PC-9 (cell line): Measurements from ENCODE around the gene TRIO. TPM values are rescaled to one million over a fixed set of nuclear protein-coding genes. Genes with fewer than 3 reads are reported as not detected.
A peak's percentile ranks its signal among the peaks of the same experiment; 100 is the strongest.

Source experiments
- BruUV-seq: library from RNA; stranded (reverse); fragments of 400-500 nt; replicated peaks from 2 replicates; lab custom pipeline; 2021; lab: Mats Ljungman, UMichigan
- CTCF ChIA-PET: fragments of 300-600 bp; sonication (Branson Sonifier 250); formaldehyde crosslinking; loops from one replicate; lab custom pipeline; 2022; ENCODE audit warnings: antibody characterized with exemption; lab: Charles Lee
- POLR2A ChIA-PET: fragments of 300-600 bp; sonication (Branson Sonifier 250); formaldehyde crosslinking; loops from one replicate; lab custom pipeline; 2022; ENCODE audit warnings: antibody characterized with exemption; ENCODE audit not compliant: unreplicated experiment; lab: Charles Lee
- DNase-seq, 2 experiments: peaks; one replicate each; pipeline versions ENCODE4 v3.0.0 to v3.0.0-alpha.2; 2015 to 2022; ENCODE audit warnings: mixed read lengths in 1 of 2
- H2AFZ ChIP-seq: fragments of 200-600 bp; sonication (generic); 2 replicates; pipeline ENCODE4 v1.8.1; 2017; ENCODE audit warnings: antibody characterized with exemption
- H3F3A ChIP-seq: fragments of 200-600 bp; sonication (generic); 2 replicates; pipeline ENCODE4 v1.8.1; 2017; ENCODE audit warnings: antibody characterized with exemption, mild to moderate bottlenecking, low read depth; ENCODE audit not compliant: insufficient read depth
- H3K27ac ChIP-seq: fragments of 200-600 bp; sonication (generic); 2 replicates; pipeline ENCODE4 v1.6.1; 2016; ENCODE audit warnings: mixed run types
- H3K27me3 ChIP-seq: fragments of 200-600 bp; sonication (generic); 2 replicates; pipeline ENCODE4 v1.6.1; 2016; ENCODE audit warnings: low read depth, mixed run types; ENCODE audit not compliant: insufficient read depth
- H3K36me3 ChIP-seq: fragments of 200-600 bp; sonication (generic); 2 replicates; pipeline ENCODE4 v1.6.1; 2016; ENCODE audit warnings: low read depth, mixed run types
- H3K4me1 ChIP-seq: fragments of 200-600 bp; sonication (generic); replicated peaks from 2 replicates; pipeline ENCODE4 v1.6.1; 2016; ENCODE audit warnings: mixed run types; ENCODE audit not compliant: insufficient read depth
- H3K4me2 ChIP-seq: fragments of 200-600 bp; sonication (generic); 2 replicates; pipeline ENCODE4 v1.6.1; 2017; ENCODE audit warnings: mixed run types
- H3K4me3 ChIP-seq: fragments of 200-600 bp; sonication (generic); 2 replicates; pipeline ENCODE4 v1.6.1; 2016; ENCODE audit warnings: mixed run types
- H3K79me2 ChIP-seq: fragments of 200-600 bp; sonication (generic); 2 replicates; pipeline ENCODE4 v1.6.1; 2017; ENCODE audit warnings: low read depth, mixed run types
- H3K9me2 ChIP-seq: fragments of 200-600 bp; sonication (generic); 2 replicates; pipeline ENCODE4 v1.8.1; 2017; ENCODE audit warnings: mild to moderate bottlenecking; ENCODE audit not compliant: insufficient read depth
- H3K9me3 ChIP-seq: fragments of 200-600 bp; sonication (generic); 2 replicates; pipeline ENCODE4 v1.8.1; 2016; ENCODE audit warnings: low read depth; ENCODE audit not compliant: insufficient read depth
- H4K20me1 ChIP-seq: fragments of 200-600 bp; sonication (generic); 2 replicates; pipeline ENCODE4 v1.8.1; 2017; ENCODE audit not compliant: insufficient read depth
- CTCF ChIP-seq: fragments of 200-600 bp; sonication (generic); conservative IDR thresholded peaks from 2 replicates; pipeline ENCODE4 v1.6.1; 2017; ENCODE audit warnings: mixed run types, antibody characterized with exemption, mild to moderate bottlenecking, moderate library complexity
- EZH2 ChIP-seq: fragments of 200-600 bp; sonication (generic); IDR thresholded peaks from 2 replicates; pipeline ENCODE4 v1.8.0; 2017; ENCODE audit warnings: antibody characterized with exemption, low read depth
- intact Hi-C: fragments of 100-400 bp; cut with micrococcal nuclease; formaldehyde crosslinking; loops from one replicate; pipeline ENCODE4 v1.10.0; 2022; ENCODE audit not compliant: unreplicated experiment
- total RNA-seq: library from RNA; stranded (reverse); gene quantifications from 2 replicates; pipeline ENCODE4 v1.2.3, GENCODE V29; 2021

The TRIO gene
- total RNA-seq, 1 experiment from 2014 or later, result 596 TPM

DNA sequence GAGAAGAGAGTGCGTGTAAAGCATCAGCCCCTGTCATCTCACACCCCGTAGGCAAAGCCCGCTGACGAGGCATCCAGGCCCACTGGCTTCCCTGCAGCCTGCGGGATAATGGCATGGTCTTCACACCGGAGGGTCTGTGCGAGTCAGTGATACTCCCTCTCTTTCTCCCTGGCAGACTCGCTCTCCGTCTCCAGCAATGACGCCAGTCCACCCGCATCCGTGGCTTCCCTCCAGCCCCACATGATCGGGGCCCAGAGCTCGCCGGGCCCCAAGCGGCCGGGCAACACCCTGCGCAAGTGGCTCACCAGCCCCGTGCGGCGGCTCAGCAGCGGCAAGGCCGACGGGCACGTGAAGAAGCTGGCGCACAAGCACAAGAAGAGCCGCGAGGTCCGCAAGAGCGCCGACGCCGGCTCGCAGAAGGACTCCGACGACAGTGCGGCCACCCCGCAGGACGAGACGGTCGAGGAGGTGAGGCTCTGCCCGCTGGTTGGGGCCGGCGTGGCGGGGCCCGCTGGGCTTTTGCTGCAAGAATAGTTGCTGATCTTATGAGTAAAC lies 317.8 kb downstream of the TRIO start:
- no peak for TF ChIP-seq EZH2
- TF ChIP-seq CTCF, result no peak
- intact Hi-C loops, result no loop called here
- Histone ChIP-seq H3K27me3 (no peaks in the 10 kb centered on the region), H3F3A (peaks cover 21% of the 10 kb centered on the region; the same call in 1 of the 2 replicates), H3K27ac (no peak overlapping the region), H3K4me3 (no peak overlapping the region), H3K9me3 (no peaks in the 10 kb centered on the region), H3K79me2 (no peaks in the 10 kb centered on the region), H3K36me3 (peaks cover 13% of the 10 kb centered on the region; the same call in 1 of the 2 replicates), H3K4me2 (no peak overlapping the region), H2AFZ (no peak overlapping the region), H3K9me2 (no peaks in the 10 kb centered on the region), H3K4me1 (no peaks in the 10 kb centered on the region), H4K20me1 (peaks cover 4% of the 10 kb centered on the region; the same call in 1 of the 2 replicates)
- BruUV-seq, result no TSS peak
- POLR2A ChIA-PET, result no interaction called here
- no peak for DNase-seq
- CTCF ChIA-PET, result no interaction called here

GRCh38 chr5:14462681-14463080 lies 319.5 kb downstream of the TRIO start:
- Histone ChIP-seq H3F3A (peaks cover 18% of the 10 kb centered on the region; the same call in 1 of the 2 replicates), H3K79me2 (no peaks in the 10 kb centered on the region), H3K4me3 (no peak overlapping the region), H3K9me3 (no peaks in the 10 kb centered on the region), H3K9me2 (no peaks in the 10 kb centered on the region), H4K20me1 (peaks cover 4% of the 10 kb centered on the region; the same call in 1 of the 2 replicates), H3K4me2 (no peak overlapping the region), H3K27ac (no peak overlapping the region), H2AFZ (no peak overlapping the region), H3K4me1 (no peaks in the 10 kb centered on the region), H3K36me3 (peaks cover 13% of the 10 kb centered on the region; the same call in 1 of the 2 replicates), H3K27me3 (no peaks in the 10 kb centered on the region)
- CTCF ChIA-PET, result no interaction called here
- no peak for TF ChIP-seq CTCF
- no peak for TF ChIP-seq EZH2
- intact Hi-C loops, result no loop called here
- no peak for DNase-seq
- POLR2A ChIA-PET, result no interaction called here
- BruUV-seq, result no TSS peak

DNA sequence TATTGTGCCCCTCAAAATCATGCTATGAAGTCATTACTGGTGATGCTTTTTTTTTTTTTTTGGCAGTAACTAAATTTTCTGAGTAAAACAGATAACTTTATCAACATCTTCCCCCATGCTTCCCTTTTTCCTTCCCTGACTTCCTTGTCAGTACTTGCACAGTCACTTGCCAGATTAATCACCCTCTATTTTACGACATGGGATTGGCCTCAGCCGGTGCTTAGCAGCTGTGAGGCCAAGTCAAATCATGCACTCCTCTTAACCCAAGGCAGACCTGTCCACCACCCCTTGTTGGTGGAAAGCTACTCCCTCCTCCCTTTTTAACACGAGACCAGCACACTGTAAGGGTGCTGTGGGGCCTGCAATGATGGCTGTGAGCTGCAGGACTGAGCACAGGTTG lies 320.5 kb downstream of the TRIO start:
- DNase-seq, result peak in 1 of 2 experiments; percentile 76
- peaks cover 13% of the 10 kb centered on the region; the same call in 1 of the 2 replicates for H3K36me3 ChIP-seq
- ChIA-PET POLR2A (interaction anchor here (0.6 kb wide), 1 partner anchor 259 kb away, joined by 4 read pairs; no protein-coding TSS in a partner anchor), CTCF (no interaction called here)
- peaks cover 12% of the 10 kb centered on the region; the same call in 1 of the 2 replicates for H3F3A ChIP-seq
- H3K27ac ChIP-seq, result peak overlapping the region; percentile 28; the same call in 1 of the 2 replicates
- H2AFZ ChIP-seq, result no peak overlapping the region
- H3K9me2 ChIP-seq, result no peaks in the 10 kb centered on the region
- H3K4me3 ChIP-seq, result no peak overlapping the region
- BruUV-seq, result no TSS peak
- H3K79me2 ChIP-seq, result no peaks in the 10 kb centered on the region
- TF ChIP-seq CTCF (no peak), EZH2 (no peak)
- no peaks in the 10 kb centered on the region for H3K4me1 ChIP-seq
- intact Hi-C loops, result no loop called here
- peaks cover 4% of the 10 kb centered on the region; the same call in 1 of the 2 replicates for H4K20me1 ChIP-seq
- no peaks in the 10 kb centered on the region for H3K27me3 ChIP-seq
- H3K4me2 ChIP-seq, result no peak overlapping the region
- no peaks in the 10 kb centered on the region for H3K9me3 ChIP-seq
